Psoas muscle (tissue), 8 donors: ENCODE data around the gene PTPRCAP. TPM values are rescaled to one million over a fixed set of nuclear protein-coding genes. Genes with fewer than 3 reads are reported as not detected.

Experiments
- ATAC-seq, 4 donors: fragments of 200-7000 bp; cut with Tn5 transposase; one replicate each; pipeline ENCODE4 v1.9.1; 2020; ENCODE audit warnings: moderate library complexity in 3 of 4, mild to moderate bottlenecking in 2 of 4
- DNase-seq, 2 donors: peaks; one replicate each; pipeline ENCODE4 v3.0.0-alpha.2; 2020
- H3K27ac ChIP-seq: fragments of 200-600 bp; one replicate; pipeline ENCODE4 v1.8.0; 2022
- H3K27me3 ChIP-seq, 3 donors: fragments of 200-600 bp in 1 of 3; one replicate each; pipeline versions ENCODE4 v1.6.1 to v1.8.0; 2013 to 2022; ENCODE audit warnings: low read length in 2 of 3, mild to moderate bottlenecking in 2 of 3, moderate library complexity in 1 of 3; ENCODE audit not compliant: insufficient read depth in 3 of 3
- H3K36me3 ChIP-seq, 2 donors: fragments of 200-600 bp in 1 of 2; one replicate each; pipeline versions ENCODE4 v1.6.1 to v1.8.0; 2013 to 2022; ENCODE audit warnings: low read depth in 1 of 2, mild to moderate bottlenecking in 1 of 2, moderate library complexity in 1 of 2; ENCODE audit not compliant: insufficient read depth in 1 of 2
- H3K4me1 ChIP-seq: fragments of 200-600 bp; one replicate; pipeline ENCODE4 v1.8.0; 2022
- H3K4me3 ChIP-seq: fragments of 200-600 bp; one replicate; pipeline ENCODE4 v1.8.0; 2022; ENCODE audit warnings: mild to moderate bottlenecking
- H3K9me3 ChIP-seq: fragments of 200-600 bp; one replicate; pipeline ENCODE4 v1.8.0; 2022
- WGBS, 3 donors: extraction: QIAGEN DNeasy Blood & Tissue Kit; methylation state at CpG; one replicate each; pipeline versions ENCODE4 v1.1.6 to v1.1.7; 2013; 5-methylcytosine and 5-hydroxymethylcytosine counted together
- intact Hi-C, 2 donors: fragments of 100-400 bp; cut with DNase I; formaldehyde crosslinking; loops; one replicate each; pipeline versions ENCODE4 v1.11.0 to v1.14.2; 2022
- polyA plus RNA-seq, 3 donors: library from polyadenylated mRNA; stranded (reverse); fragments of 200-250 nt; gene quantifications; one replicate each; pipeline ENCODE4 v1.2.3, GENCODE V29; 2013
- total RNA-seq, 4 donors: library from RNA; stranded (reverse); fragmentation: NEBNext Ultra II Directional in 2 of 4; extraction: Animal tissue kit (Norgen Biotek cat#: 25700) in 2 of 4; gene quantifications; one replicate each; pipeline versions ENCODE4 v1.2.1 to v1.2.4, GENCODE V29; 2021 to 2023
- TF ChIP-seq, protein P1 (sequence below): fragments of 200-600 bp; IDR thresholded peaks from one replicate; pipeline ENCODE4 v1.8.0; 2022; ENCODE audit warnings: antibody characterized with exemption
- donor health status: healthy with polysubstance abuse.
- donor health status: DM: no; HTN: no; CAD: no; lungs with moderate emphysema.
- donor health status: Bipolar disorder and iron deficiency.
- donor health status: healthy.
- donor health status: DM: yes; HTN: yes; CAD: no.
- donor health status: DM: no; HTN: no; CAD: no.
- donor health status: DM: no; HTN: no; CAD: no.
- donor health status: DM: yes; HTN: yes; CAD: no.

The PTPRCAP gene
- total and polyA plus RNA-seq, 7 donors, result 0.25 to 1.4 (median 1.0) TPM

- peak in 1 of 4 donors; percentile 8 for ATAC-seq
- Histone ChIP-seq H3K27me3 (peaks cover 0 to 32% (median 11%) of the 10 kb centered on the region in 3 donors), H3K4me1 (no peaks in the 10 kb centered on the region), H3K9me3 (no peaks in the 10 kb centered on the region), H3K36me3 (no peaks in the 10 kb centered on the region), H3K27ac (no peak overlapping the region), H3K4me3 (no peak overlapping the region)
- WGBS, 3 donors, result 23 to 36% (median 27%) methylated on average over 12 to 13 of the region's 13 CpGs
- DNase-seq, result no peak
- TF ChIP-seq, protein P1, sequence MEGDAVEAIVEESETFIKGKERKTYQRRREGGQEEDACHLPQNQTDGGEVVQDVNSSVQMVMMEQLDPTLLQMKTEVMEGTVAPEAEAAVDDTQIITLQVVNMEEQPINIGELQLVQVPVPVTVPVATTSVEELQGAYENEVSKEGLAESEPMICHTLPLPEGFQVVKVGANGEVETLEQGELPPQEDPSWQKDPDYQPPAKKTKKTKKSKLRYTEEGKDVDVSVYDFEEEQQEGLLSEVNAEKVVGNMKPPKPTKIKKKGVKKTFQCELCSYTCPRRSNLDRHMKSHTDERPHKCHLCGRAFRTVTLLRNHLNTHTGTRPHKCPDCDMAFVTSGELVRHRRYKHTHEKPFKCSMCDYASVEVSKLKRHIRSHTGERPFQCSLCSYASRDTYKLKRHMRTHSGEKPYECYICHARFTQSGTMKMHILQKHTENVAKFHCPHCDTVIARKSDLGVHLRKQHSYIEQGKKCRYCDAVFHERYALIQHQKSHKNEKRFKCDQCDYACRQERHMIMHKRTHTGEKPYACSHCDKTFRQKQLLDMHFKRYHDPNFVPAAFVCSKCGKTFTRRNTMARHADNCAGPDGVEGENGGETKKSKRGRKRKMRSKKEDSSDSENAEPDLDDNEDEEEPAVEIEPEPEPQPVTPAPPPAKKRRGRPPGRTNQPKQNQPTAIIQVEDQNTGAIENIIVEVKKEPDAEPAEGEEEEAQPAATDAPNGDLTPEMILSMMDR, result no peak
- intact Hi-C loops, result no loop called here
Measured at GRCh38 chr11:67409781-67410368, 27.6 kb downstream of the PTPRCAP start.

DNA sequence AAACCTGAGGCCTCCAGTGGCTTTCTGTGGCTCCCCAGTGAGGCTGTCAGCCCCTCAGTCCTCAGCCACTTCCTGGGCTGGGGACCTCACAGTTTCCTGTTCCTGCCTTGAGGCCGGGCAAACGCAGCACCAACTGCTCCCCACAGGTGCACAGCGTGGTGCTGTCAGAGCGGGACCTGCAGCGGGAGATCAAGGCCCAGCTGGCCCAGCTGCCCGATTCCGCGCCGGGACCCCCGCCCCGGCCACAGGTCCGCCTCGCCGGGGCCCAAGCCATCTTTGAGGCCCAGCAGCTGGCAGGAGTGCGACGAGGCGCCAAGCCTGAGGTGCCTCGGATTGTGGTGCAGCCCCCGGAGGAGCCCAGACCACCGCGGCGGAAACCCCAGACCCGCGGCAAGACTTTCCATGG, 28.2 kb downstream of the PTPRCAP start:
- intact Hi-C loops, result no loop called here
- H3K27me3 ChIP-seq, result peaks cover 0 to 32% (median 11%) of the 10 kb centered on the region in 3 donors
- H3K4me3 ChIP-seq, result no peak overlapping the region
- no peak for DNase-seq
- no peak for ATAC-seq
- H3K36me3 ChIP-seq, result no peaks in the 10 kb centered on the region
- H3K9me3 ChIP-seq, result no peaks in the 10 kb centered on the region
- H3K27ac ChIP-seq, result no peak overlapping the region
- no peaks in the 10 kb centered on the region for H3K4me1 ChIP-seq
- 33 to 58% (median 47%) methylated on average over 24 of the region's 24 CpGs for WGBS, 3 donors
- TF ChIP-seq, protein P1, result no peak

DNA sequence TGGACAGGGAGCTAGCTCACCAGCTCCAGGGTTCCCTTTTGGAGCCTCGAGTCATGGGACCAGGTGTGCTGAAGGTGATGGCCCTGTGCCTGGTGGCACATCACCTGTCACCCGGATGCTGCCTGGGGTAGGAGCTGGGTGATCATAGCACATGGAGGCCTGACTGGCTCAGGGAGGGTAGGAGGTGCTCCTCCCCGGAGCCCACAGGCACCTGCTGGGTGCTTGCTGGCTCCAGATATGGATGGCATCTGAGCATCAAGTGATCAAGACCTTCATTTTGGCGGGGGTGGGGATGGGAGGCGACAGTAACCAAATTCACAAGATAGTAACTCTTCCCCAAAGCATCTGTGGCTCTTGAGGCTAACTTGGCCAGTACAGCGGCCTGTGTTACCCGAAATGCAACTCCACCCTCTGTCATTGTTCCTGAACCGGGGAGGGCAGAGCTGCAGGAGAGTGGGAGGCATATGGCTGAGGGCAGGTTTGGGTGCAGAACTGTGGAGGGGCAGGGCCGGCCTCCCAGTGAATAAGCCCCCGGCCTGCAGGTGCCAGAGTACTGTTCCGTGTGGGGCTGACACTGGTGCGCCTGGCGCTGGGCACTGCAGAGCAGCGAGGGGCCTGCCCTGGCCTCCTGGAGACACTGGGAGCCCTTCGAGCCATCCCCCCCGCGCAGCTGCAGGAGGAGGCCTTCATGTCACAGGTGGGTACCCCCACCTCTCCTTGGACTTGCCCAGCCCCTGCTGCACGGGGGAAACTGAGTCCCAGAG, 28.9 kb downstream of the PTPRCAP start:
- H3K4me1 ChIP-seq, result no peaks in the 10 kb centered on the region
- TF ChIP-seq, protein P1, result no peak
- H3K4me3 ChIP-seq, result no peak overlapping the region
- ATAC-seq, result no peak
- H3K9me3 ChIP-seq, result no peaks in the 10 kb centered on the region
- no peaks in the 10 kb centered on the region for H3K36me3 ChIP-seq
- H3K27me3 ChIP-seq, result peaks cover 0 to 32% (median 11%) of the 10 kb centered on the region in 3 donors
- no peak overlapping the region for H3K27ac ChIP-seq
- intact Hi-C loops, result no loop called here
- WGBS, 3 donors, result 65 to 71% (median 67%) methylated on average over 18 of the region's 18 CpGs
- DNase-seq, result no peak

DNA sequence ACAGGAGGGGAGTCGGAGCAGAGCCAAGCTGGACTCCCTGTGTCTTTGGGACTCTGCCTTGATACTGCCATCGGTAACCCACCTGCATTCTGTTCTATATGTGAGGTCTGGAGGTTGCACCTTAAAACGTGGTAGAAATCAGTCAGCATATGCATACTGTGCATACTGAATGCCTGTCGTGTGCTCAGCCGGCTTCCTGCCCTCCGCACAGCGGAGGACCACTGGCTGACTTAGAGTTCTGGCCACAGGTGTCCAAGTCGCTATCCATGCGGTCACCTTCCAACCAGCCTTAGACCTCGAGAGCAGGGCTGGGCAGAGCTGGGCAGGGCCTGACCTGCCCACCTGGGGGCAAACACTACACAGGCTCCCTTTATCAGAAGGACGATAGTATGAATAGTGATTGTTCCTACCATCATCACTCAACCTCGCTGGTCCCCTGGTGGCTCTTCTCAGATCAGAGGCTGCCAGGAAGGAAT, 29.8 kb downstream of the PTPRCAP start:
- H3K4me3 ChIP-seq, result no peak overlapping the region
- WGBS, 3 donors, result 53 to 71% (median 61%) methylated on average over 12 of the region's 12 CpGs
- H3K4me1 ChIP-seq, result no peaks in the 10 kb centered on the region
- intact Hi-C loops, result no loop called here
- ATAC-seq (no peak), DNase-seq (no peak)
- no peaks in the 10 kb centered on the region for H3K36me3 ChIP-seq
- peaks cover 0 to 32% (median 9%) of the 10 kb centered on the region in 3 donors for H3K27me3 ChIP-seq
- H3K9me3 ChIP-seq, result no peaks in the 10 kb centered on the region
- TF ChIP-seq, protein P1, result no peak
- H3K27ac ChIP-seq, result no peak overlapping the region
